Liver (tissue), 3 donors: ENCODE measurements around the gene COG7.

Experiments
- ATF3 ChIP-seq: IDR thresholded peaks from 2 replicates; pipeline ENCODE4 v1.6.1; 2016; ENCODE audit warnings: antibody characterized with exemption
- CTCF ChIP-seq: fragments of 150-350 bp; IDR thresholded peaks from 2 replicates; pipeline ENCODE4 v1.5.1; 2017; ENCODE audit warnings: improper control_type of control experiment, low read depth, low read length; ENCODE audit not compliant: missing input control
- EGR1 ChIP-seq, 2 donors: IDR thresholded peaks; 2 replicates each; pipeline ENCODE4 v1.6.1; 2016 to 2018; ENCODE audit warnings: antibody characterized with exemption in 2 of 2, low read depth in 2 of 2
- FOXA1 ChIP-seq: IDR thresholded peaks from 2 replicates; pipeline ENCODE4 v1.6.1; 2016; ENCODE audit warnings: antibody characterized with exemption
- FOXA2 ChIP-seq: IDR thresholded peaks from 2 replicates; pipeline ENCODE4 v1.6.1; 2016; ENCODE audit warnings: antibody characterized with exemption
- GABPA ChIP-seq, 2 donors: IDR thresholded peaks in 1 of 2; conservative IDR thresholded peaks in 1 of 2; 2 replicates each; pipeline ENCODE4 v1.6.1; 2016; ENCODE audit warnings: antibody characterized with exemption in 2 of 2, mild to moderate bottlenecking in 1 of 2, moderate library complexity in 1 of 2
- JUND ChIP-seq, 2 donors: IDR thresholded peaks; 2 replicates each; pipeline ENCODE4 v1.6.1; 2016; ENCODE audit warnings: antibody characterized with exemption in 2 of 2
- MAX ChIP-seq: IDR thresholded peaks from 2 replicates; pipeline ENCODE4 v1.6.1; 2016; ENCODE audit warnings: antibody characterized with exemption
- RAD21 ChIP-seq, 2 donors: IDR thresholded peaks; 2 replicates each; pipeline ENCODE4 v1.6.1; 2016; ENCODE audit warnings: antibody characterized with exemption in 2 of 2, mild to moderate bottlenecking in 2 of 2
- REST ChIP-seq: IDR thresholded peaks from 2 replicates; pipeline ENCODE4 v1.6.1; 2016; ENCODE audit warnings: antibody characterized with exemption, mild to moderate bottlenecking
- RXRA ChIP-seq, 2 donors: IDR thresholded peaks; 2 replicates each; pipeline ENCODE4 v1.6.1; 2017 to 2018; ENCODE audit warnings: antibody characterized with exemption in 2 of 2, mild to moderate bottlenecking in 1 of 2
- TAF1 ChIP-seq: conservative IDR thresholded peaks from 2 replicates; pipeline ENCODE4 v1.6.1; 2016; ENCODE audit warnings: antibody characterized with exemption, mild to moderate bottlenecking
- YY1 ChIP-seq: IDR thresholded peaks from 2 replicates; pipeline ENCODE4 v1.6.1; 2016; ENCODE audit warnings: antibody characterized with exemption, mild to moderate bottlenecking
- donor health status: healthy.
- donor health status: healthy.

- TF ChIP-seq CTCF = no peak
- TF ChIP-seq GABPA (IDR thresholded peaks at IDR 0.05 in 1 of 2, conservative IDR thresholded peaks at IDR 0.05 in 1 of 2) = no peak
- TF ChIP-seq ATF3 = no peak
- no peak for TF ChIP-seq FOXA2
- no peak for TF ChIP-seq FOXA1
- no peak for TF ChIP-seq YY1
- TF ChIP-seq RXRA (IDR thresholded peaks at IDR 0.05) = no peak
- no peak for TF ChIP-seq TAF1
- no peak for TF ChIP-seq REST
- no peak for TF ChIP-seq EGR1 (IDR thresholded peaks at IDR 0.05; ENCODE audit: low read depth in 2 of 2)
- no peak for TF ChIP-seq JUND (IDR thresholded peaks at IDR 0.05)
- no peak for TF ChIP-seq RAD21 (IDR thresholded peaks at IDR 0.05)
- TF ChIP-seq MAX = no peak
Measured at GRCh38 chr16:23369416-23369815, 83.6 kb downstream of the COG7 start.
